ENCODE data around the gene PPM1L. TPM values are rescaled to one million over a fixed set of nuclear protein-coding genes. Genes with fewer than 3 reads are reported as not detected.

Gene PPM1L
- total RNA-seq, 2 experiments from 2014 or later = 2.0 TPM

DNA sequence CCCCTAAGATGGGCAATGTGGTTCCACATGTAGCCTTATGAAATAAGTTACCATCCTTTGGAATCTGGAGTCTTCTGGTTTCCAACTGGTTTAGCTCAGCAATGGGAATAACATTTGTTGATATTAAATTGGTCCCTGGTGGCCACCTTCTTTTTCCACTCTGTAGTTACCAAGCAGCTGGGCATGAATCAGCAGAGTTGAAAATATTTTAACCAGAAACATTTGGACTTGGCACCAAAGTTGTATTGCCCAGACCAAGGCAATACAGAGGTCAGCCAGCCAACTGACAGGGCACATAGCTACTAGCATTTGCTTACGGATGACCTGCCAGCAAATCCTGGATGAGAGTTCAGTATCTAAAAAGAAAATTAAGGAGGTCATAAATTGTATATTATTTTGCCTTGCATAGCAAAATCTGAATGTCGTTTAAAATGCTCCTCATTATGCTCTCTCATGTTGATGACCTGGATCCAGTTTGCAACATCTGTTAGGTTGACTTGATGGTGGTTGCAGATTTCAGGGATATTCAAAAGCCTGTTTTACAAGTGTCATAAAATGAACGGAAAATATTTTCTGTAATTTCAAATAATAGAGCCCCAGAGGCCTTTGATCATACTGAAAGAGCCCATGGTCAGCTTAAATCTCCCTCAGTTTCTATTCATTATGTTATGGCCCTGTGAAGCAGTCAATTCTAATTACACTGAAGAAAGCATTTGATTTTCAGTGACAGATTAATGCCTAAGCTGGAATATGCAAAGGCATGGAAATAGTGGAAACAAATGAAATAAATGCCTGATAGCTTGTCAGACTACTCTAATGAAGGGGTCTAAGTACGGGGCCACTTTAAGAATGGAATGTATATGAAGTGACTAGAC lies 54.6 kb downstream of the PPM1L start:
- Mint-ChIP-seq H3K27me3 (no peaks in the 10 kb centered on the region), H3K27ac (no peak overlapping the region), H3K4me3 (no peak overlapping the region), H3K4me1 (no peaks in the 10 kb centered on the region), H3K9me3 (no peaks in the 10 kb centered on the region), H3K36me3 (no peaks in the 10 kb centered on the region)
- no peak for DNase-seq

DNA sequence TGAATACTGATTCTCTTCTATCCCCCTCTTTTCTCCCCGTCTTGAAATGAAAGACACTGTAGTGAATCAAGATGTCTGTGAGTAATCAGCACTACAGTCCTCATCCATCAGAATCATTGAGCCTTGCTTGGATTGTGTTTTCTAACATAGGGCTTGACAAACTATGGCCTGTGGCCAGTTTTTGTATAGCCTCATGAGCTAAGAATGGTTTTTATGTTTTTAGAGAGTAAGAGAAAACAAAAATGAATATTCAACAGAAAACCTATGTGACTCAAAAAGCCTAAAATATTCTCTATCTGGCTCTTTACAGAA lies 55.2 kb downstream of the PPM1L start:
- H3K36me3 Mint-ChIP-seq = no peaks in the 10 kb centered on the region
- DNase-seq = no peak
- no peak overlapping the region for H3K27ac Mint-ChIP-seq
- H3K4me1 Mint-ChIP-seq = no peaks in the 10 kb centered on the region
- H3K4me3 Mint-ChIP-seq = no peak overlapping the region
- H3K27me3 Mint-ChIP-seq = no peaks in the 10 kb centered on the region
- no peaks in the 10 kb centered on the region for H3K9me3 Mint-ChIP-seq

GRCh38 chr3:160812304-160812703 lies 56.3 kb downstream of the PPM1L start:
- Mint-ChIP-seq H3K36me3 (no peaks in the 10 kb centered on the region), H3K27me3 (no peaks in the 10 kb centered on the region), H3K9me3 (no peaks in the 10 kb centered on the region), H3K27ac (no peak overlapping the region), H3K4me1 (no peaks in the 10 kb centered on the region), H3K4me3 (no peak overlapping the region)
- no peak for DNase-seq

DNA sequence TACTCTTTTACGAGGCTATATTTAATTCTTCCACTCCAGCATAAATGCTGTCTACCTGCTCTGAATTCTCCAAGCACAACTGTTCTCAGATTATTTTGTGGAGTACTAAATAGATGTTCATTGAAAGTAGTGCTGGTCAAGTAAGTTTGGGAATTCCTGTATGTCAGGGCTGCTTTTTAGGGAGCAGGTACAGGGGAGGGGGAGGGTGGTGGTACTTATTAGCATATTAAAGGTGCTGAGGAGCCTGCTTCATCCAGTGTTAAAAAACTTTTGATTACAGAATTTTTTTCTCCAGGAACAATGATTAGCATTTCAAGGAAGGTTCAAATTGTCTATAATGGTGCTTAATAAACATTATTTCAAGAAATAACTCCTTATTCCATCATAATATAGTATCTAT lies 59.2 kb downstream of the PPM1L start:
- no peak for DNase-seq
- H3K36me3 Mint-ChIP-seq = no peaks in the 10 kb centered on the region
- H3K27ac Mint-ChIP-seq = no peak overlapping the region
- H3K9me3 Mint-ChIP-seq = no peaks in the 10 kb centered on the region
- H3K4me3 Mint-ChIP-seq = no peak overlapping the region
- H3K4me1 Mint-ChIP-seq = no peaks in the 10 kb centered on the region
- H3K27me3 Mint-ChIP-seq = peaks cover 4% of the 10 kb centered on the region

DNA sequence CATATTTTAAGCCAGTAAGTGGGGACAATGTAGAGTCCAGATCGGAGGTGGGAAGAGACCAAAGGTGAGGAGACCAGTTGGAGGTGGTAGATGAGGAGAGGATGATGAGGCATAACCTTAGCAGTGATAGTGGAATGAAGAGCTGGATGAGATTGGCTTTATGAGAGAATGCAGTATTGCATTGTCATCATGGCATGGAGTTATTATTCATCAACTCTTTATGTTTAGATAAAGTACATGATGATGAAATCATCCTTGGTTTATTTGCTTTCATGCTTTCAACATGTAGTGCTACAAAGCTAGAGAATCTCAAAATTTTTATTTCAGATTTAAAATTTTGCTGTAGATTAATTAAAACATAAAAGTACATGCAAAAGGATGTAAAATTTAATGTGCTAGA lies 64.0 kb downstream of the PPM1L start:
- DNase-seq = no peak
- Mint-ChIP-seq H3K27me3 (peaks cover 4% of the 10 kb centered on the region), H3K36me3 (no peaks in the 10 kb centered on the region), H3K4me1 (no peaks in the 10 kb centered on the region), H3K9me3 (no peaks in the 10 kb centered on the region), H3K27ac (no peak overlapping the region), H3K4me3 (no peak overlapping the region)

- H3K9me3 Mint-ChIP-seq = no peaks in the 10 kb centered on the region
- no peak overlapping the region for H3K4me3 Mint-ChIP-seq
- no peak for DNase-seq
- no peaks in the 10 kb centered on the region for H3K4me1 Mint-ChIP-seq
- H3K27ac Mint-ChIP-seq = no peak overlapping the region
- peaks cover 4% of the 10 kb centered on the region for H3K27me3 Mint-ChIP-seq
- no peaks in the 10 kb centered on the region for H3K36me3 Mint-ChIP-seq
Measured at GRCh38 chr3:160820430-160820829, 64.4 kb downstream of the PPM1L start.

- H3K4me3 Mint-ChIP-seq = no peak overlapping the region
- no peak overlapping the region for H3K27ac Mint-ChIP-seq
- no peaks in the 10 kb centered on the region for H3K4me1 Mint-ChIP-seq
- H3K27me3 Mint-ChIP-seq = no peaks in the 10 kb centered on the region
- no peaks in the 10 kb centered on the region for H3K36me3 Mint-ChIP-seq
- DNase-seq = no peak
- no peaks in the 10 kb centered on the region for H3K9me3 Mint-ChIP-seq
Measured at GRCh38 chr3:160822936-160823335, 66.9 kb downstream of the PPM1L start.

- Mint-ChIP-seq H3K27ac (no peak overlapping the region), H3K36me3 (no peaks in the 10 kb centered on the region), H3K4me3 (no peak overlapping the region), H3K4me1 (no peaks in the 10 kb centered on the region), H3K9me3 (no peaks in the 10 kb centered on the region), H3K27me3 (no peaks in the 10 kb centered on the region)
- DNase-seq = no peak
Measured at GRCh38 chr3:160825311-160825800, 69.3 kb downstream of the PPM1L start.

DNA sequence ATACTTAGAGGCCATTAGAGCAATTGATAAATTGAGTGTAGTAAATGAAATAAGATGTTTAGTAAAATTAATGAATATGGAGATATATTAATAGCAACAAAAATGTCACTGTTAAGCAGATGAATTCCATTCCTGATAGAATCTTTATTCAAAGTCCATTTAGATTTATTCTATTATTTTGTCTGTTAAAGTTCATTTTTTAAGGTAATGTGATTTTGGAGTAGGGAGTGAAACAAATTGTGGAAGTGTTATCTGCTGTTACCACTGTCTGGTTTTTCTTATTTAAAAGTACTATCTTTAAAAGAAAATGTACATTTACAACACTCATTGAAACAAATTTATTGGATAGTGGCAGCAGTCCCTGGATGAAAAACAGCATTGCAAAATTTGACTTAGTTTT lies 70.4 kb downstream of the PPM1L start:
- no peaks in the 10 kb centered on the region for H3K4me1 Mint-ChIP-seq
- no peaks in the 10 kb centered on the region for H3K27me3 Mint-ChIP-seq
- no peaks in the 10 kb centered on the region for H3K9me3 Mint-ChIP-seq
- no peak overlapping the region for H3K4me3 Mint-ChIP-seq
- H3K36me3 Mint-ChIP-seq = no peaks in the 10 kb centered on the region
- no peak for DNase-seq
- no peak overlapping the region for H3K27ac Mint-ChIP-seq

DNA sequence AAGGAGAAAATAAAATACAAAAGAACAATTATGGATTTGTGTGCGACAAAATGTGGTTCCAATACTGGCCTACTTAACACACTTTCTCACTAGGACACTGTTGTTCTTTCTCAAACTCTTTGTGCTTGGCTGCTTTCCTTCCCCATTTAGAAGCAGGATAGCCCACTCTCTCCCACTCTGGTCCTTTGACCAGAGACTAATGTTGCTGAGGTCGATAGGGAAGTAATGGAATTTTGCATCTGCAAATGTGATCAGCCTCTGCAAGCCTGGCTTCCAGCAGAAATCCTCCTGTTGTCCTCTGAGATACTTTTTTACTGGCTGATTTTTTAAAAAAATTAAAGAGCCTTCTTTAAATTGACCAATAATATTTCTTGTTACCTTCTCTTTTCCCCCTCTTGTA lies 71.0 kb downstream of the PPM1L start:
- no peak overlapping the region for H3K27ac Mint-ChIP-seq
- no peak overlapping the region for H3K4me3 Mint-ChIP-seq
- H3K36me3 Mint-ChIP-seq = no peaks in the 10 kb centered on the region
- H3K9me3 Mint-ChIP-seq = no peaks in the 10 kb centered on the region
- no peaks in the 10 kb centered on the region for H3K27me3 Mint-ChIP-seq
- H3K4me1 Mint-ChIP-seq = no peaks in the 10 kb centered on the region
- DNase-seq = no peak

DNA sequence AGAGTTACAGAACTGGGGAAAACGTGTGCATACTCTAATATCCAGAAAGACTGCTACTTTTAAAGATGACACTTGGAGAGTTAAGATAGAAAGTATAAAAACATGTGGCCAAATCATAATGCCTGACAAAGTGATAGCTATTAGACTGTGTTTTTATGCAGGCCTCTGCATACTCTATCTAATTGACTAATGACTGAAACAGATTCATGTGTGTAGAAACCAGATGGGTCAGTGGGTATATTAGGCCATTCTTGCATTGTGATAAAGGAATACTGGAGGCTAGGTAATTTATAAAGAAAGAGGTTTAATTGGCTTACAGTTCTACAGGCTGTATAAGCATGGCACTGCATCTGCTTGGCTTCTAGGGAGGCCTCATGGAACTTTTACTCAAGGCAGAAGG lies 71.5 kb downstream of the PPM1L start:
- no peak for DNase-seq
- Mint-ChIP-seq H3K27ac (no peak overlapping the region), H3K4me3 (no peak overlapping the region), H3K4me1 (no peaks in the 10 kb centered on the region), H3K36me3 (no peaks in the 10 kb centered on the region), H3K27me3 (no peaks in the 10 kb centered on the region), H3K9me3 (no peaks in the 10 kb centered on the region)

- Mint-ChIP-seq H3K36me3 (no peaks in the 10 kb centered on the region), H3K27me3 (no peaks in the 10 kb centered on the region), H3K4me1 (no peaks in the 10 kb centered on the region), H3K27ac (no peak overlapping the region), H3K4me3 (no peak overlapping the region), H3K9me3 (no peaks in the 10 kb centered on the region)
- no peak for DNase-seq
Measured at GRCh38 chr3:160828880-160829279, 72.8 kb downstream of the PPM1L start.

GRCh38 chr3:160829486-160830009 lies 73.5 kb downstream of the PPM1L start:
- H3K27ac Mint-ChIP-seq = no peak overlapping the region

DNA sequence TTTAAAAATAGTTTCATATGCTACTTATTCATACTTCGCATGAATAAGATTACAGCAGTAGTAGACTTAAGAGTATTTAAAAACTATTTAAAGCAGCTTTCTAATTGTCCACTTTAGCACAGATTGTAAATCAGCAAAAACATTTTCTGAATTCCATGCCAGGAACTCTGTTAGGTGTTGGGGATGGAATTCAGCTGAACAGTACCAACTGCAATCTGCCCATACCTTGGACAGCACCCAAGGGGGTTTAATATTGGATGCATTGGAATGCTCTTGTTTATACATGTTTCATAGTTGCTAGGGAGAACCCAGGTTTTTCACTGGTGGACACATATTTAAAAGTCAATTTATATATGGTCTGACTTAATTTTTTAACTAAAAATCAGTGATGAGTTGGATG lies 74.8 kb downstream of the PPM1L start:
- Mint-ChIP-seq H3K27ac (no peak overlapping the region), H3K9me3 (peaks cover 3% of the 10 kb centered on the region), H3K4me1 (no peaks in the 10 kb centered on the region), H3K27me3 (no peaks in the 10 kb centered on the region), H3K36me3 (peaks cover 2% of the 10 kb centered on the region), H3K4me3 (no peak overlapping the region)
- no peak for DNase-seq

More at GRCh38 chr3:160829486-160830009, 73.5 kb downstream of the PPM1L start:
- H3K36me3 Mint-ChIP-seq = no peaks in the 10 kb centered on the region
- no peaks in the 10 kb centered on the region for H3K4me1 Mint-ChIP-seq
- no peaks in the 10 kb centered on the region for H3K9me3 Mint-ChIP-seq
- no peak for DNase-seq
- H3K4me3 Mint-ChIP-seq = no peak overlapping the region
- H3K27me3 Mint-ChIP-seq = no peaks in the 10 kb centered on the region

- Mint-ChIP-seq H3K4me3 (no peak overlapping the region), H3K27me3 (no peaks in the 10 kb centered on the region), H3K9me3 (peaks cover 3% of the 10 kb centered on the region), H3K27ac (no peak overlapping the region), H3K4me1 (no peaks in the 10 kb centered on the region), H3K36me3 (peaks cover 2% of the 10 kb centered on the region)
- no peak for DNase-seq
Measured at GRCh38 chr3:160831401-160831800, 75.4 kb downstream of the PPM1L start.

DNA sequence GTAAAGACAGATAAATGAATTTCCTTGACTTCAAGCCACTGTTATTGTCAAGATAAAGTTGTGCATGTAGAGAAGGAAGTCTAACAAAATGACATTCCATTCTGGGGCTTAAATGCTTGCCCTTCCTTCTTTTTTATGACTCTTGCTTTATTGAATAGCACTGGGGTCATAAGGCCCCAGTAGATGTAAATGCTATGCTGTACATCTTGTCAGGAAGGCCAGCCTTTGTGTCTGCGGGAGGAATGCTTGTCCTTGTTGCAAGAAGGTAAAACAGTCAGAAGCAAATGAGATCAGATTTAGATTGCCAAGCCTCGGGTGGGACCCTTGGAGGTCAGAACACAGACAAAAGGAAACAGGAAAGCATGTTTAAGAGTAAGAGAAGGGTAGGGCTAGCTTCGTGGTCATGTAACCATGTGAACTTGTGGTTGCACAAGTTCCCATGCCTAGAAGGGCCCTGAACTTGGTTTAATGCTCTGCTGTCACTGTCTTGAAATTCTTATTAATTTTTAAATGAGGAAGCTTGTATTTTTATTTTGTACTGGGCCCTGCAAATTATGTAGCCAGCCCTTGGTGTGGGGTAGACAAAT lies 81.5 kb downstream of the PPM1L start:
- no peaks in the 10 kb centered on the region for H3K27me3 Mint-ChIP-seq

More for the DNA sequence above, 81.5 kb downstream of the PPM1L start:
- DNase-seq = no peak
- Mint-ChIP-seq H3K4me1 (peaks cover 4% of the 10 kb centered on the region), H3K9me3 (peaks cover 3% of the 10 kb centered on the region), H3K4me3 (no peak overlapping the region), H3K27ac (no peak overlapping the region), H3K36me3 (peaks cover 2% of the 10 kb centered on the region)
